ENCODE measurements around the gene USP9Y.
"Not testable (repeated sequence)": the region's sequence is repeated elsewhere in the genome, so short reads cannot be mapped to it uniquely, and the experiment has no call there.

USP9Y gene

GRCh38 chrY:12701181-12701695, at the start of gene USP9Y:
USP9Y (plus strand) TSS chrY:12701231; CDS start chrY:12709448, 8,217 bp downstream.
- no peak for DNase-seq

- DNase-seq, result no peak
Measured at GRCh38 chrY:12651621-12652036, 49.4 kb upstream of the USP9Y start.

GRCh38 chrY:12661745-12662681, 39.0 kb upstream of the USP9Y start:
- no peak for DNase-seq

GRCh38 chrY:12662745-12663591, 38.1 kb upstream of the USP9Y start:
- no peak for DNase-seq

GRCh38 chrY:12663845-12664244, 37.2 kb upstream of the USP9Y start:
- not testable (repeated sequence) for DNase-seq

GRCh38 chrY:12678111-12678510, 22.9 kb upstream of the USP9Y start:
- no peak for DNase-seq

GRCh38 chrY:12681535-12681934, 19.5 kb upstream of the USP9Y start:
- DNase-seq, result no peak

- DNase-seq, result no peak
Measured at GRCh38 chrY:12688337-12688736, 12.7 kb upstream of the USP9Y start.

- no peak for DNase-seq
Measured at GRCh38 chrY:12700087-12700486, 944 bp upstream of the USP9Y start.

GRCh38 chrY:12702174-12702573, 1.1 kb downstream of the USP9Y start:
- no peak for DNase-seq

- no peak for DNase-seq
Measured at GRCh38 chrY:12710460-12710859, 9.4 kb downstream of the USP9Y start.

- no peak for DNase-seq
Measured at GRCh38 chrY:12715376-12715775, 14.3 kb downstream of the USP9Y start.

- DNase-seq, result no peak
Measured at GRCh38 chrY:12729746-12730145, 28.7 kb downstream of the USP9Y start.

- no peak for DNase-seq
Measured at GRCh38 chrY:12733625-12734024, 32.6 kb downstream of the USP9Y start.

GRCh38 chrY:12734051-12734450, 33.0 kb downstream of the USP9Y start:
- no peak for DNase-seq

GRCh38 chrY:12741414-12741813, 40.4 kb downstream of the USP9Y start:
- DNase-seq, result no peak

- DNase-seq, result no peak
Measured at GRCh38 chrY:12742725-12743124, 41.7 kb downstream of the USP9Y start.

GRCh38 chrY:12744091-12744490, 43.1 kb downstream of the USP9Y start:
- no peak for DNase-seq

- DNase-seq, result no peak
Measured at GRCh38 chrY:12749293-12749692, 48.3 kb downstream of the USP9Y start.

- DNase-seq, result no peak
Measured at GRCh38 chrY:12752856-12753255, 51.8 kb downstream of the USP9Y start.

GRCh38 chrY:12756021-12756420, 55.0 kb downstream of the USP9Y start:
- no peak for DNase-seq

GRCh38 chrY:12765976-12766375, 64.9 kb downstream of the USP9Y start:
- DNase-seq, result no peak

GRCh38 chrY:12784521-12784920, 83.5 kb downstream of the USP9Y start:
- DNase-seq, result no peak

- DNase-seq, result no peak
Measured at GRCh38 chrY:12793999-12794398, 93.0 kb downstream of the USP9Y start.

Measured in NCI-H1694 treated with DMSO at 0.1 percent for 48 hours (cell line).